ENCODE results near the gene QRSL1.

DNA sequence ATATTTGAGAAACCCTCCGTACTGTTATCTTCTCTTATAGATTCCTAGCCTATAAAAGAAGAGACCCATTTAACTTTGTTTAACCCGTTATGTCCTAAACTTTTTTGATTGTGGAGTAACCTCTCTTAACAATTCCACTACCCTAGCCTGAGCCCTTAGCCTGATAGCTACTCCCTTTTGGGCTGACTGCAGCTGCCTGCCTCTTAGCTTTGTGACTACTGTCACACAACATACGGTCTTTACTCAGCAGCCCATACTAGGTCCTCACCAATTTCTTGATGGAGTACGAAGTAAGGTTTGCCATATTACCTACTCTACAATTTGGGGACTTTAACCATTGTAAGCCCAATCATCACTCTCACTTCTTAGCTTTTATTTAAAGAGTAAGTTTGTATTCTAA, 72.7 kb downstream of the QRSL1 start:
- TF ChIP-seq, protein P1, sequence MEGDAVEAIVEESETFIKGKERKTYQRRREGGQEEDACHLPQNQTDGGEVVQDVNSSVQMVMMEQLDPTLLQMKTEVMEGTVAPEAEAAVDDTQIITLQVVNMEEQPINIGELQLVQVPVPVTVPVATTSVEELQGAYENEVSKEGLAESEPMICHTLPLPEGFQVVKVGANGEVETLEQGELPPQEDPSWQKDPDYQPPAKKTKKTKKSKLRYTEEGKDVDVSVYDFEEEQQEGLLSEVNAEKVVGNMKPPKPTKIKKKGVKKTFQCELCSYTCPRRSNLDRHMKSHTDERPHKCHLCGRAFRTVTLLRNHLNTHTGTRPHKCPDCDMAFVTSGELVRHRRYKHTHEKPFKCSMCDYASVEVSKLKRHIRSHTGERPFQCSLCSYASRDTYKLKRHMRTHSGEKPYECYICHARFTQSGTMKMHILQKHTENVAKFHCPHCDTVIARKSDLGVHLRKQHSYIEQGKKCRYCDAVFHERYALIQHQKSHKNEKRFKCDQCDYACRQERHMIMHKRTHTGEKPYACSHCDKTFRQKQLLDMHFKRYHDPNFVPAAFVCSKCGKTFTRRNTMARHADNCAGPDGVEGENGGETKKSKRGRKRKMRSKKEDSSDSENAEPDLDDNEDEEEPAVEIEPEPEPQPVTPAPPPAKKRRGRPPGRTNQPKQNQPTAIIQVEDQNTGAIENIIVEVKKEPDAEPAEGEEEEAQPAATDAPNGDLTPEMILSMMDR (IDR thresholded peaks at IDR 0.05; ENCODE audit: insufficient read depth, low read length, poor library complexity, severe bottlenecking): no peak
- TF ChIP-seq EZH2phosphoT487 (conservative IDR thresholded peaks at IDR 0.05; ENCODE audit: low read length): no peak

All from SU-DHL-6 (cell line).